K562 (cell line): ENCODE measurements around the gene PHACTR3. TPM values are rescaled to one million over a fixed set of nuclear protein-coding genes. Genes with fewer than 3 reads are reported as not detected.

Experiments used
- ATAC-seq: fragments of 200-7000 bp; cut with Tn5 transposase; 3 replicates; pipeline ENCODE4 v1.9.1; 2020; ENCODE audit warnings: moderate library complexity
- BruUV-seq: library from RNA; stranded (reverse); fragments of 400-500 nt; replicated peaks from 2 replicates; lab custom pipeline; 2021; lab: Mats Ljungman, UMichigan
- CTCF ChIA-PET: fragments of 300-600 bp; formaldehyde crosslinking; extraction: SDS; loops from one replicate; lab custom pipeline; 2021; ENCODE audit warnings: low intra/inter-chr PET ratio; lab: Yijun Ruan, JAX
- POLR2A ChIA-PET: fragments of 300-600, 350-650 bp; sonication (Branson Sonifier 250); formaldehyde crosslinking; extraction: SDS; loops from one replicate; lab custom pipeline; 2021; ENCODE audit warnings: antibody characterized with exemption, inconsistent platforms; lab: Yijun Ruan, JAX
- DNase-seq, 4 experiments: peaks; one replicate each; pipeline versions ENCODE4 v3.0.0 to v3.0.0-alpha.2; 2011 to 2018; ENCODE audit warnings: low spot score in 3 of 4, mixed read lengths in 3 of 4; ENCODE audit errors: extremely low read depth in 1 of 4
- FAIRE-seq: peaks from 2 replicates; lab custom pipeline; 2011; peaks lifted over from hg19 to GRCh38; lab: Jason Lieb, UNC
- H2AFZ ChIP-seq: 2 replicates; pipeline ENCODE4 v1.6.0; 2011; ENCODE audit warnings: low read depth, low read length, control low read depth, inconsistent platforms
- H3K27ac ChIP-seq: fragments of 200-600 bp; 3 replicates; pipeline ENCODE4 v1.8.0; 2011; ENCODE audit warnings: low read depth, mild to moderate bottlenecking, control low read depth, inconsistent platforms, low read length, moderate library complexity, mixed read lengths; ENCODE audit errors: extremely low read depth
- H3K27me3 ChIP-seq, 2 experiments: fragments of 300-600 bp in 1 of 2; 2 replicates in 1 of 2; 3 replicates in 1 of 2; pipeline versions ENCODE4 v1.6.0 to v1.8.0; 2011; ENCODE audit warnings: inconsistent platforms in 2 of 2, low read length in 2 of 2, mild to moderate bottlenecking in 1 of 2, mixed read lengths in 1 of 2, moderate library complexity in 1 of 2; ENCODE audit not compliant: control insufficient read depth in 2 of 2, insufficient read depth in 2 of 2
- H3K36me3 ChIP-seq: fragments of 300-600 bp; 3 replicates; pipeline ENCODE4 v1.8.0; 2011; ENCODE audit warnings: mild to moderate bottlenecking, low read length, inconsistent platforms; ENCODE audit not compliant: control insufficient read depth, insufficient read depth
- H3K4me1 ChIP-seq, 2 experiments: fragments of 200-600 bp in 1 of 2; replicated peaks in 1 of 2; 2 replicates in 1 of 2; 3 replicates in 1 of 2; pipeline versions ENCODE4 v1.5.1 to v1.8.0; 2011; ENCODE audit warnings: inconsistent platforms in 2 of 2, low read length in 2 of 2, mild to moderate bottlenecking in 1 of 2, mixed read lengths in 1 of 2, moderate library complexity in 1 of 2; ENCODE audit not compliant: control insufficient read depth in 2 of 2, insufficient read depth in 2 of 2
- H3K4me2 ChIP-seq: 2 replicates; pipeline ENCODE4 v1.6.1; 2011; ENCODE audit warnings: low read length, control low read depth, inconsistent platforms, mixed read lengths; ENCODE audit not compliant: insufficient read depth
- H3K4me3 ChIP-seq: fragments of 200-600 bp; sonication (generic), shearing (Covaris generic); 2 replicates; pipeline ENCODE4 v1.5.1; 2016; ENCODE audit warnings: control low read depth, inconsistent platforms
- H3K79me2 ChIP-seq: fragments of 200-600 bp; 3 replicates; pipeline ENCODE4 v1.8.0; 2011; ENCODE audit warnings: low read length, inconsistent platforms; ENCODE audit not compliant: control insufficient read depth, insufficient read depth
- H3K9ac ChIP-seq, 2 experiments: 2 replicates each; pipeline versions ENCODE4 v1.6.0 to v1.6.1; 2011; ENCODE audit warnings: low read depth in 2 of 2, low read length in 2 of 2, control low read depth in 1 of 2, inconsistent platforms in 1 of 2, mild to moderate bottlenecking in 1 of 2, mixed read lengths in 1 of 2; ENCODE audit not compliant: insufficient read depth in 1 of 2
- H3K9me1 ChIP-seq: one replicate; pipeline ENCODE4 v1.6.0; 2011; ENCODE audit warnings: inconsistent platforms, mild to moderate bottlenecking, low read length, moderate library complexity; ENCODE audit not compliant: control insufficient read depth, insufficient read depth
- H3K9me3 ChIP-seq: replicated peaks from 2 replicates; pipeline ENCODE4 v1.5.1; 2011; ENCODE audit warnings: low read depth, low read length, inconsistent platforms; ENCODE audit not compliant: control insufficient read depth, insufficient read depth
- H4K20me1 ChIP-seq: replicated peaks from 2 replicates; pipeline ENCODE4 v1.6.1; 2011; ENCODE audit warnings: low read length, inconsistent platforms, mixed read lengths; ENCODE audit not compliant: control insufficient read depth, insufficient read depth
- CHD4 ChIP-seq: fragments of 200-600 bp; sonication (generic); IDR thresholded peaks from 3 replicates; pipeline ENCODE4 v1.6.1; 2012; ENCODE audit warnings: low read depth, mild to moderate bottlenecking, mixed read lengths, low read length, inconsistent platforms; ENCODE audit not compliant: insufficient read depth, insufficient replicate concordance, poor library complexity, severe bottlenecking
- DLX4 ChIP-seq: fragments of 250-450 bp; sonication (Bioruptor Pico); IDR thresholded peaks from 2 replicates; pipeline ENCODE4 v1.6.1; 2021; ENCODE audit warnings: mild to moderate bottlenecking
- E2F5 ChIP-seq: sonication (generic); formaldehyde crosslinking; IDR thresholded peaks from 2 replicates; pipeline ENCODE4 v1.8.0; 2022; ENCODE audit warnings: mild to moderate bottlenecking, missing genetic modification reagents
- GATAD2A ChIP-seq: fragments of 450-650 bp; IDR thresholded peaks from 2 replicates; pipeline ENCODE4 v1.6.1; 2017
- RBM14 ChIP-seq: fragments of 200-400 bp; formaldehyde crosslinking; IDR thresholded peaks from 2 replicates; pipeline ENCODE4 v1.6.1; 2018; ENCODE audit warnings: low read depth, mild to moderate bottlenecking, low read length, moderate library complexity, borderline replicate concordance; ENCODE audit not compliant: insufficient read depth
- SRSF1 ChIP-seq: fragments of 200-400 bp; formaldehyde crosslinking; IDR thresholded peaks from 2 replicates; pipeline ENCODE4 v1.6.1; 2017; ENCODE audit warnings: mild to moderate bottlenecking, low read depth, low read length, moderate library complexity
- THAP12 ChIP-seq: fragments of 250-450 bp; sonication (Bioruptor Pico); IDR thresholded peaks from 2 replicates; pipeline ENCODE4 v1.9.0; 2021; ENCODE audit warnings: mild to moderate bottlenecking, inconsistent platforms
- VEZF1 ChIP-seq: fragments of 200-800 bp; sonication (Bioruptor generic); IDR thresholded peaks from 2 replicates; pipeline ENCODE4 v1.6.1; 2017; ENCODE audit warnings: missing genetic modification characterization, missing compliant biosample characterization
- WHSC1 ChIP-seq: IDR thresholded peaks from one replicate; pipeline ENCODE4 v1.6.1; 2012; ENCODE audit warnings: low read length, control low read depth, inconsistent platforms
- YBX1 ChIP-seq: fragments of 450-650 bp; IDR thresholded peaks from 2 replicates; pipeline ENCODE4 v1.7.1; 2016; ENCODE audit warnings: mild to moderate bottlenecking
- WGBS: fragments of 100-300 bp; shearing (Covaris generic); methylation state at CpG from one replicate; pipeline ENCODE4 v1.1.6; 2016; ENCODE audit warnings: low coverage, mixed read lengths; ENCODE audit not compliant: insufficient coverage; ENCODE audit errors: missing lambda C conversion rate; 5-methylcytosine and 5-hydroxymethylcytosine counted together
- in situ Hi-C: fragments of 300-500 bp; cut with MboI; formaldehyde crosslinking; loops from 4 replicates; pipeline ENCODE4 v1.15.0; 2018; ENCODE audit warnings: inconsistent platforms, mixed read lengths
- intact Hi-C: fragments of 100-400 bp; cut with micrococcal nuclease; formaldehyde crosslinking; loops from 2 replicates; pipeline ENCODE4 v1.14.2; 2022
- polyA plus RNA-seq, 8 experiments: library from polyadenylated mRNA; depleted of rRNA in 4 of 8; stranded (reverse) in 5 of 8; unstranded in 3 of 8; fragments of >200 nt; fragmentation: Nextera tagmentation in 2 of 8; fragmentation: Illumina TruSeq in 1 of 8; extraction: Ambion mirVana in 2 of 8; extraction: Trizol in 1 of 8; gene quantifications; 2 replicates each; pipeline versions ENCODE4 v1.2.1 to v1.2.3, GENCODE V29; 2011 to 2014; ENCODE audit warnings: inconsistent platforms in 1 of 8, missing spikeins in 1 of 8
- total RNA-seq, 7 experiments: library from RNA; depleted of rRNA in 6 of 7; stranded (reverse); fragments of >200 nt in 6 of 7; fragmentation: Illumina TruSeq in 2 of 7; extraction: Trizol in 2 of 7; gene quantifications; 2 replicates each; pipeline versions ENCODE4 v1.2.1 to v1.2.3, GENCODE V29; 2011 to 2021; ENCODE audit warnings: low replicate concordance in 1 of 7

The PHACTR3 gene
- total and polyA plus RNA-seq, 9 of the 15 experiments (the other 6 are each of a cell fraction or from before 2014, with no cell fraction given), result not detected

- TF ChIP-seq THAP12 (CRISPR knock-in tag) (no peak), WHSC1 (no peak)
These were observed 184.6 kb downstream of the PHACTR3 start (continued) for GRCh38 chr20:59788811-59789397.

GRCh38 chr20:59789686-59790085, 185.3 kb downstream of the PHACTR3 start:
- H3K4me1 ChIP-seq, result no peaks in the 10 kb centered on the region
- CTCF ChIA-PET, result no interaction called here
- in situ Hi-C loops, result no loop called here

More at GRCh38 chr20:59789686-59790085, 185.3 kb downstream of the PHACTR3 start:
- H3K9me1 ChIP-seq, result no peaks in the 10 kb centered on the region
- no peak overlapping the region for H3K9ac ChIP-seq
- ATAC-seq (no peak), FAIRE-seq (no peak), DNase-seq (no peak)
- no peaks in the 10 kb centered on the region for H3K9me3 ChIP-seq
- no peak overlapping the region for H2AFZ ChIP-seq
- 0% methylated on average over 2 of the region's 2 CpGs for WGBS
- intact Hi-C loops, result no loop called here
- 0 out of 2 replicates have a peak, but pooled peaks cover 3% of the 10 kb centered on the region for H4K20me1 ChIP-seq
- POLR2A ChIA-PET, result no interaction called here
- TF ChIP-seq DLX4 (CRISPR knock-in tag), result no peak
- no peak for TF ChIP-seq E2F5 (CRISPR knock-in tag)
- no peak for TF ChIP-seq YBX1
- no peak for TF ChIP-seq RBM14
- TF ChIP-seq CHD4, result no peak
- TF ChIP-seq SRSF1, result no peak
- TF ChIP-seq WHSC1, result no peak
- no peak for TF ChIP-seq VEZF1 (CRISPR knock-in tag)
- no peak for TF ChIP-seq GATAD2A
- TF ChIP-seq, all 486 proteins: peak for 0
- Histone ChIP-seq H3K4me3 (no peak overlapping the region), H3K27ac (no peak overlapping the region), H3K79me2 (no peaks in the 10 kb centered on the region), H3K27me3 (no peaks in the 10 kb centered on the region; a peak in 1 of 5 replicates), H3K4me2 (no peak overlapping the region), H3K36me3 (no peaks in the 10 kb centered on the region)
- no TSS peak for BruUV-seq
